PFSK-1 (cell line): Measurements from ENCODE around the gene MAST3.

ENCODE experiments used
- POLR2AphosphoS5 ChIP-seq: IDR thresholded peaks from 2 replicates; pipeline ENCODE4 v1.6.1; 2012; ENCODE audit warnings: low read depth, mild to moderate bottlenecking, control low read depth, low read length, moderate library complexity
- REST ChIP-seq, 2 experiments: IDR thresholded peaks; 2 replicates each; pipeline versions ENCODE4 v1.6.1 to v1.8.0; 2011 to 2012; ENCODE audit warnings: low read depth in 2 of 2, low read length in 2 of 2, control low read depth in 1 of 2, inconsistent platforms in 1 of 2, mild to moderate bottlenecking in 1 of 2, moderate library complexity in 1 of 2; ENCODE audit not compliant: insufficient read depth in 1 of 2
- TAF1 ChIP-seq: IDR thresholded peaks from 2 replicates; pipeline ENCODE4 v1.6.1; 2012; ENCODE audit warnings: low read length, control low read depth, borderline replicate concordance; ENCODE audit not compliant: insufficient read depth

- no peak for TF ChIP-seq POLR2AphosphoS5
- TF ChIP-seq REST (IDR thresholded peaks at IDR 0.05; ENCODE audit: insufficient read depth in 1 of 2, low read depth in 2 of 2, low read length in 2 of 2): 0 out of 4 replicates have a peak, but pooled peaks of 1 of the 2 experiments have one; percentile 10
- TF ChIP-seq TAF1: no peak
These were observed 15.5 kb downstream of the MAST3 start for GRCh38 chr19:18112989-18113478.
